Neuron (in vitro differentiated cells): ENCODE measurements around the gene PDIA2.

Experiments
- H2AFZ ChIP-seq: one replicate; pipeline ENCODE4 v1.6.1; 2013; ENCODE audit warnings: low read depth, mild to moderate bottlenecking, inconsistent platforms, low read length, moderate library complexity
- H3K27me3 ChIP-seq: one replicate; pipeline ENCODE4 v1.6.1; 2013; ENCODE audit warnings: low read length; ENCODE audit not compliant: insufficient read depth
- H3K36me3 ChIP-seq: one replicate; pipeline ENCODE4 v1.6.1; 2013; ENCODE audit warnings: low read length; ENCODE audit not compliant: insufficient read depth
- H3K4me1 ChIP-seq: one replicate; pipeline ENCODE4 v1.6.1; 2013; ENCODE audit warnings: low read length; ENCODE audit not compliant: insufficient read depth
- H3K4me3 ChIP-seq: 2 replicates; pipeline ENCODE4 v1.5.1; 2013; ENCODE audit warnings: mild to moderate bottlenecking, low read length, moderate library complexity
- H3K9me3 ChIP-seq: one replicate; pipeline ENCODE4 v1.6.1; 2013; ENCODE audit warnings: low read length

Gene PDIA2

DNA sequence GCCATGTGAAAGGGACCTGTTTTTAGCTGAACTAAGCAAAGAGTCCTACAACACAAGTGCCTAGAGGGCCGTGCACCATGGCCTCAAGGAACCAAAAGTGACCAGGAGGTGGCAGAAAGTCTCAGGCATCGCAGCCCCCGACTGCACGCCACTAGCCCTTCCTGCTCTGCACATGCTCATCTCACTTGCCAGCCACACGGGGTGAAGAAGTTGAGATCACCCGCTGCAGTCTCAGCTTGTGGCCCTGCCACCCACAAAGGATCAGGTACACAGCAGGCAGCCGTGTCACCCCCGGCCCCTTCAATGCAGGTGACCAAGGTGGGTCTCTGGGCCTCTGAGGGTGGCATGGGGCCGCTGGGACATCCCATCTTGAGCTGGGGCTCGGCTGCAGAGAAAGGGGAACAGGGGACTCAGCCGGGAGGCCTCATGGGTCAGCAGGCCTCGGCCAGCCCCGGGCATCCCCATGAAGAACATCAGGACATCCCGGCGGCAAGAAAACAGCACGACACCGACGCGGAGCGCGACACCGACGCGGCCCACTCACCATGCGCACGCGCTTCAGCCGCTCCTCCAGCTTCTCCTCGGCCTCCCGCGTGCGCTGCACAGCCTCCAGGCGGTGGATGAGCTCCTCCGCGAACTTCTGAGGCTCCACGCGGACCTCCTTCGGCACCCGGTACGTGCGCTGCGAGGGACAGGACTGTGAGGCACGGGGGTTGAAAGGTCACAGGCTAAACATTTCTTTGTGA is 21.0 kb downstream of the PDIA2 start:
- Histone ChIP-seq H3K4me1 (no peaks in the 10 kb centered on the region), H2AFZ (no peak overlapping the region), H3K4me3 (no peak overlapping the region), H3K9me3 (no peaks in the 10 kb centered on the region), H3K36me3 (peaks cover 39% of the 10 kb centered on the region), H3K27me3 (no peaks in the 10 kb centered on the region)

DNA sequence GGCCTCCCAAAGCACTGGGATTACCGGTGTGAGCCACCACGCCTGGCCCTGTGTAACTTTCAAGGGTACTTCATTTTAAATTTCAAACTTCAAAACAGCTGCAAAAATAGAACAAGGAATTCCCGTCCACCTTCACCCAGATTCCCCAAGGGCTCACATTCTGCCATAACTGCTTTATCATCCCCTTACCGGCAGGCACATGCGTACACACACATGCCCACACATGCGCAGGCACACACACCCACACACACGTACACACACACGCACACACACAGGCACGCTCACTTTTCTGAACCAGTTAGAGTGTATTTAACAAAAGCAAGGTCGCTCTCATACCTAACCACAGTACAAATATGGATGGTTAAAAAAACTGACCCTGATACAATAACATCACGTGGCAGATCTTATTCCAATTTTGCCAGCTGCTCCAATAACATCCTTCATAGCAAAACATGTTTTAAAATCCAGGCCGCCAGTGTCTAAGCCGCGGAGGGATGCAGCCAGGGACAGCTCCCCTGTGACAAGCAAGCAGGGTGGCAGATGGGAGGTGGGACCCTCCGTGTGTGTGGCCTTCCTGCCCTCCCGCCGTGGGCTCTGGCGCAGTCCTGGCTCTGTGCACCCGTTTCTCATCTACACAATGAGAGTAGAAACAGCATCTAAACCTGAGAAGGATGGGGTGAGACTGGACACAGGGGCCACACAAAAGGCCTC is 23.1 kb downstream of the PDIA2 start:
- Histone ChIP-seq H3K36me3 (peaks cover 43% of the 10 kb centered on the region), H2AFZ (no peak overlapping the region), H3K27me3 (no peaks in the 10 kb centered on the region), H3K4me1 (no peaks in the 10 kb centered on the region), H3K9me3 (no peaks in the 10 kb centered on the region), H3K4me3 (no peak overlapping the region)

GRCh38 chr16:306911-307370 is 24.0 kb downstream of the PDIA2 start:
- H3K4me1 ChIP-seq, result no peaks in the 10 kb centered on the region
- H3K36me3 ChIP-seq, result peaks cover 46% of the 10 kb centered on the region
- no peaks in the 10 kb centered on the region for H3K9me3 ChIP-seq
- no peak overlapping the region for H2AFZ ChIP-seq
- no peaks in the 10 kb centered on the region for H3K27me3 ChIP-seq
- no peak overlapping the region for H3K4me3 ChIP-seq

DNA sequence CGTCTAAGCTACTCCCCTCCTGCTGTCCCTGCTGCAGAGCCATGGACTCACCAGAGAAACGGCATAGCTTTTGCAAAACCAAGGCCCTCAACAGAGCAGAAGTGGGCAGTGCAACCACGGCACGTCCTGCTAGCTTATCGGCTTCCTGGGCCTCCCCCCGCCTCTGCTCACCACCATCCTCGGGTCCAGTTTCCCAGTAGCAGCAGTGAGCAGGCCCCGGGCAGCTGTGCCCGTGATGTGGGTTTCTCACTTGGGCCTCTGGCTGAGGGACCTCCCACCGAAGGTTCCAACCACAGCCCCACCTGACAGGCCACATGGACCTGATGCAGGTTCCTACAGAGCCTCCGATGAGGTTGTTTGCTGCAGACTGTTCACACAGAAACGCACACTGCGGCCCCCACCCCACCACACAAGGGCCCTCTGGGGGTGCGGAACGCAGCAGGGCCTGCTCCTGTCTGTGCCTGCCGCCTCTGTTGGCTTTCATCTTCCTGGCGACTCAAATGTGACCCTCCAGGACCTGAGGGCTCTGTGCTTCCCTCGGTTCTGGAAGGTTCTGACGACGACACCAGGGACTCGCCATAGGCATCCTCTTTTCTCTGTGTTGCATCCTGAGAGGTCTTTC is 24.8 kb downstream of the PDIA2 start:
- H3K27me3 ChIP-seq, result no peaks in the 10 kb centered on the region
- H3K36me3 ChIP-seq, result peaks cover 48% of the 10 kb centered on the region
- H3K4me1 ChIP-seq, result no peaks in the 10 kb centered on the region
- no peak overlapping the region for H3K4me3 ChIP-seq
- H3K9me3 ChIP-seq, result no peaks in the 10 kb centered on the region
- H2AFZ ChIP-seq, result no peak overlapping the region

DNA sequence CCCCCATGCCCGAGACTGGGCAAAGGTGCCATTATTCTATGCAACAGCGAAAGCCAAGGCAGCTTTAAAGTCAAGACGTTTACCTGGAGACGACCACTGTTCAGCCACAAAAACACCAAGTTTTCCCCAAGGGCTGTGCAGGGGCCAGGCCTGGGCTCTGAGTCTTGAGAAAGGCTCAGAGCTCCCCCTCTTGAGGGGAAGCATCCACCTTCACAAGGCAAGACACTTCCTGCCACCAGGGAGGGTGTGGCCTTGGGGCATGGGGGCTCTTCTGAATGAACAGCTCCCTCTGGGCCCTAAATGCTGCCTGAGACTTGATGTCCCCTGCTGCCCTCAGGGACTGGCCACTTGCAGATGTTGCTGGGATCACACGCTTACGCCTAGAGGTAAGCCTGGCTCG is 26.5 kb downstream of the PDIA2 start:
- no peak overlapping the region for H3K4me3 ChIP-seq
- H3K4me1 ChIP-seq, result no peaks in the 10 kb centered on the region
- peaks cover 55% of the 10 kb centered on the region for H3K36me3 ChIP-seq
- H2AFZ ChIP-seq, result no peak overlapping the region
- no peaks in the 10 kb centered on the region for H3K9me3 ChIP-seq
- no peaks in the 10 kb centered on the region for H3K27me3 ChIP-seq

GRCh38 chr16:311725-312124 is 28.8 kb downstream of the PDIA2 start:
- Histone ChIP-seq H3K36me3 (peaks cover 49% of the 10 kb centered on the region), H2AFZ (no peak overlapping the region), H3K4me1 (no peaks in the 10 kb centered on the region), H3K27me3 (no peaks in the 10 kb centered on the region), H3K4me3 (no peak overlapping the region), H3K9me3 (no peaks in the 10 kb centered on the region)

DNA sequence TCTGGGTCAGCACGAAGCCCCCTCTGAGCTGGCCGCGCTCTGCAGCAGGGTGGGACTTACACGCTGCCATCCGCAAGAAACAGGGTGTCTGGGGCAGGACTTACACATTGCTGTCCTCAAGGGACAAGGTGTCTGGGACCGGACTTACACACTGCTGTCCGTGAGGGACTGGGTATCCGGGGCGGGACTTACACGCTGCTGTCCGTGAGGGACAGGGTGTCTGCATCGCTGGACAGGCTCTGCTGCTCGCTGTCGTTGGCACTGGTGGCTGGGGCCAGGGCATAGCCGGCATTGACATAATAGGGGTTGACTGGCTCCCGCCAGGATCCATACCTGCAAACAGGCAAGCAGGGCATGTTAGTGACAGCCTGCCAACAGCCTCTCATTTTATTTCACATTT is 31.4 kb downstream of the PDIA2 start:
- Histone ChIP-seq H3K4me1 (no peaks in the 10 kb centered on the region), H3K36me3 (peaks cover 36% of the 10 kb centered on the region), H3K4me3 (no peak overlapping the region), H3K27me3 (no peaks in the 10 kb centered on the region), H2AFZ (no peak overlapping the region), H3K9me3 (no peaks in the 10 kb centered on the region)

GRCh38 chr16:314795-315299 is 31.9 kb downstream of the PDIA2 start:
- H3K9me3 ChIP-seq, result no peaks in the 10 kb centered on the region
- H2AFZ ChIP-seq, result no peak overlapping the region
- H3K36me3 ChIP-seq, result peaks cover 32% of the 10 kb centered on the region
- no peaks in the 10 kb centered on the region for H3K4me1 ChIP-seq
- H3K27me3 ChIP-seq, result no peaks in the 10 kb centered on the region
- no peak overlapping the region for H3K4me3 ChIP-seq

GRCh38 chr16:316741-317464 is 33.9 kb downstream of the PDIA2 start:
- H2AFZ ChIP-seq, result no peak overlapping the region
- no peaks in the 10 kb centered on the region for H3K27me3 ChIP-seq
- peaks cover 29% of the 10 kb centered on the region for H3K36me3 ChIP-seq
- no peaks in the 10 kb centered on the region for H3K9me3 ChIP-seq
- H3K4me3 ChIP-seq, result no peak overlapping the region
- no peaks in the 10 kb centered on the region for H3K4me1 ChIP-seq

- no peaks in the 10 kb centered on the region for H3K4me1 ChIP-seq
- peaks cover 22% of the 10 kb centered on the region for H3K36me3 ChIP-seq
- H3K4me3 ChIP-seq, result no peak overlapping the region
- no peaks in the 10 kb centered on the region for H3K27me3 ChIP-seq
- H2AFZ ChIP-seq, result no peak overlapping the region
- H3K9me3 ChIP-seq, result no peaks in the 10 kb centered on the region
Observed at GRCh38 chr16:317583-317982, 34.6 kb downstream of the PDIA2 start.

DNA sequence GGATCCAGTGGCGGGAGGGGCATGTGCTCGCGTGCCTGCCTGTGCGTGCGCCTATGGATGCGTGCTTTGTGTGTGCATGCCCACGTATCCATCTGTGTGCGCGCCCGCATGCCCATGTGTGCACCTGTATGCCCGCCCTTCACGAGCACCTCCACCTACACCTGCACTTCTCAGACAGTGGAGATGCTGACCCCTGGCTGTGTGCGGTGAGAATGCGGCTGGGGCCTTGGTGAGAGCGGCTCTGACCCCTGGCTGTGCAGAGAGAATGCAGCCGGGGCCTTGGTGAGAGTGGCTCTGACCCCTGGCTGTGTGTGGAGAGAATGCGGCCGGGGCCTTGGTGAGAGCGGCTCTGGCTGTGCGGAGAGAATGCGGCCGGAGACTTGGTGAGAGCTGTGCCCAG is 35.7 kb downstream of the PDIA2 start:
- Histone ChIP-seq H3K4me1 (no peaks in the 10 kb centered on the region), H3K4me3 (no peak overlapping the region), H3K9me3 (no peaks in the 10 kb centered on the region), H3K27me3 (no peaks in the 10 kb centered on the region), H2AFZ (no peak overlapping the region), H3K36me3 (peaks cover 12% of the 10 kb centered on the region)

GRCh38 chr16:320206-320605 is 37.2 kb downstream of the PDIA2 start:
- Histone ChIP-seq H3K4me1 (no peaks in the 10 kb centered on the region), H3K9me3 (no peaks in the 10 kb centered on the region), H3K4me3 (no peak overlapping the region), H3K36me3 (peaks cover 5% of the 10 kb centered on the region), H2AFZ (no peak overlapping the region), H3K27me3 (no peaks in the 10 kb centered on the region)

GRCh38 chr16:321532-321931 is 38.6 kb downstream of the PDIA2 start:
- H3K4me3 ChIP-seq, result no peak overlapping the region
- H2AFZ ChIP-seq, result no peak overlapping the region
- H3K4me1 ChIP-seq, result no peaks in the 10 kb centered on the region
- H3K27me3 ChIP-seq, result no peaks in the 10 kb centered on the region
- H3K9me3 ChIP-seq, result no peaks in the 10 kb centered on the region
- peaks cover 5% of the 10 kb centered on the region for H3K36me3 ChIP-seq
